ENCODE data around the gene SRRT.
A peak's percentile ranks its signal among the peaks of the same experiment; 100 is the strongest.
"Not testable (repeated sequence)": the region's sequence is repeated elsewhere in the genome, so short reads cannot be mapped to it uniquely, and the experiment has no call there.

The SRRT gene

GRCh38 chr7:100839361-100839760 is 35.5 kb upstream of the SRRT start:
- no peak for DNase-seq (ENCODE audit: low read depth in 2 of 2)
- TF ChIP-seq CTCF (IDR thresholded peaks at IDR 0.05; ENCODE audit: low read depth, low read length): no peak
- H3K4me3 ChIP-seq (replicated peaks in 1 of 2; ENCODE audit: low read depth in 2 of 2, low read length in 2 of 2): no peak overlapping the region

- TF ChIP-seq CTCF (IDR thresholded peaks at IDR 0.05; ENCODE audit: low read depth, low read length): no peak
- DNase-seq (ENCODE audit: low read depth in 2 of 2): no peak
- no peak overlapping the region for H3K4me3 ChIP-seq (replicated peaks in 1 of 2; ENCODE audit: low read depth in 2 of 2, low read length in 2 of 2)
Measured at GRCh38 chr7:100840470-100841100, 34.3 kb upstream of the SRRT start.

GRCh38 chr7:100847360-100847759 is 27.5 kb upstream of the SRRT start:
- TF ChIP-seq CTCF (IDR thresholded peaks at IDR 0.05; ENCODE audit: low read depth, low read length): no peak
- no peak for DNase-seq (ENCODE audit: low read depth in 2 of 2)
- H3K4me3 ChIP-seq (replicated peaks in 1 of 2; ENCODE audit: low read depth in 2 of 2, low read length in 2 of 2): no peak overlapping the region

GRCh38 chr7:100852048-100852872 is 22.6 kb upstream of the SRRT start, which contains the start of gene SLC12A9:
TSS of gene SLC12A9 (plus strand) at chr7:100852713. CDS start at chr7:100854198, 1,485 bp downstream.
- peak; percentile 90 for TF ChIP-seq CTCF (IDR thresholded peaks at IDR 0.05; ENCODE audit: low read depth, low read length)
- peak; percentile 89 to 92 for DNase-seq (ENCODE audit: low read depth in 2 of 2)

GRCh38 chr7:100854146-100854895 is 20.6 kb upstream of the SRRT start:
- no peak overlapping the region for H3K4me3 ChIP-seq (replicated peaks in 1 of 2; ENCODE audit: low read depth in 2 of 2, low read length in 2 of 2)
- TF ChIP-seq CTCF (IDR thresholded peaks at IDR 0.05; ENCODE audit: low read depth, low read length): no peak
- no peak for DNase-seq (ENCODE audit: low read depth in 2 of 2)

More at GRCh38 chr7:100852048-100852872, 22.6 kb upstream of the SRRT start, which contains the start of gene SLC12A9:
- H3K4me3 ChIP-seq (replicated peaks in 1 of 2; ENCODE audit: low read depth in 2 of 2, low read length in 2 of 2): peak within 1 kb of the TSS; percentile 78 to 81

GRCh38 chr7:100854899-100855298 is 20.0 kb upstream of the SRRT start:
- not testable (repeated sequence) for H3K4me3 ChIP-seq (replicated peaks in 1 of 2; ENCODE audit: low read depth in 2 of 2, low read length in 2 of 2); DNase-seq (ENCODE audit: low read depth in 2 of 2)

GRCh38 chr7:100855515-100855914 is 19.4 kb upstream of the SRRT start:
- no peak for DNase-seq (ENCODE audit: low read depth in 2 of 2)
- no peak overlapping the region for H3K4me3 ChIP-seq (replicated peaks in 1 of 2; ENCODE audit: low read depth in 2 of 2, low read length in 2 of 2)
- TF ChIP-seq CTCF (IDR thresholded peaks at IDR 0.05; ENCODE audit: low read depth, low read length): no peak

All from cardiac fibroblast (primary cell).